ENCODE measurements around the gene SLC23A3. TPM values are rescaled to one million over a fixed set of nuclear protein-coding genes. Genes with fewer than 3 reads are reported as not detected.

The SLC23A3 gene
- total and polyA plus RNA-seq, 2 experiments from 2014 or later, result 0.58 to 1.2 TPM

GRCh38 chr2:219167997-219168396 lies 1.8 kb downstream of the SLC23A3 start:
- TF ChIP-seq EZH2phosphoT487 (IDR thresholded peaks at IDR 0.05; ENCODE audit: insufficient read depth, low read depth), result no peak
- TF ChIP-seq EZH2 (IDR thresholded peaks at IDR 0.05; ENCODE audit: insufficient read depth, poor library complexity, severe bottlenecking), result no peak
- 47 to 65% methylated on average over 5 of the region's 5 CpGs for WGBS, 2 experiments (ENCODE audit: low coverage in 1 of 2, low lambda C conversion rate in 2 of 2, missing lambda C conversion rate in 2 of 2)
- DNase-seq, result no peak
- in situ Hi-C loops (cut with MboI), result loop anchor here (10.0 kb wide), 1 partner anchor 137 kb away; the partner anchor contains the start of gene PTPRN
- no peak overlapping the region for H3K4me2 ChIP-seq (ENCODE audit: unreplicated experiment)
- no peak overlapping the region for H2AFZ ChIP-seq
- H3K9me2 ChIP-seq (ENCODE audit: insufficient read depth), result no peaks in the 10 kb centered on the region
- H3K36me3 ChIP-seq (ENCODE audit: low read depth), result no peaks in the 10 kb centered on the region
- H3K27ac ChIP-seq, result no peak overlapping the region
- no peaks in the 10 kb centered on the region for H3K9me3 ChIP-seq (ENCODE audit: low read depth)
- no peaks in the 10 kb centered on the region for H4K20me1 ChIP-seq (ENCODE audit: insufficient read depth)
- H3K9ac ChIP-seq, result no peak overlapping the region
- H3K27me3 ChIP-seq (replicated peaks; ENCODE audit: insufficient read depth), result no peaks in the 10 kb centered on the region
- H3K4me3 ChIP-seq, result no peak overlapping the region
- H3F3A ChIP-seq (ENCODE audit: insufficient read depth), result peaks cover 20% of the 10 kb centered on the region
- peaks cover 6% of the 10 kb centered on the region; the same call in 1 of the 2 replicates for H3K4me1 ChIP-seq (ENCODE audit: insufficient read depth)
- no peaks in the 10 kb centered on the region for H3K79me2 ChIP-seq (ENCODE audit: insufficient read depth)

GRCh38 chr2:219165058-219165911 lies 4.5 kb downstream of the SLC23A3 start:
- H3K4me1 ChIP-seq (ENCODE audit: insufficient read depth), result no peaks in the 10 kb centered on the region
- 68 to 70% methylated on average over 10 of the region's 10 CpGs for WGBS, 2 experiments (ENCODE audit: low coverage in 1 of 2, low lambda C conversion rate in 2 of 2, missing lambda C conversion rate in 2 of 2)
- no peak overlapping the region for H2AFZ ChIP-seq
- no peaks in the 10 kb centered on the region for H3K9me3 ChIP-seq (ENCODE audit: low read depth)
- H3K27me3 ChIP-seq (replicated peaks; ENCODE audit: insufficient read depth), result no peaks in the 10 kb centered on the region
- no peak overlapping the region for H3K4me3 ChIP-seq
- TF ChIP-seq EZH2 (IDR thresholded peaks at IDR 0.05; ENCODE audit: insufficient read depth, poor library complexity, severe bottlenecking) (no peak), EZH2phosphoT487 (IDR thresholded peaks at IDR 0.05; ENCODE audit: insufficient read depth, low read depth) (no peak)
- no peak for DNase-seq
- no peaks in the 10 kb centered on the region for H3K9me2 ChIP-seq (ENCODE audit: insufficient read depth)
- no peak overlapping the region for H3K4me2 ChIP-seq (ENCODE audit: unreplicated experiment)
- no peaks in the 10 kb centered on the region for H3K36me3 ChIP-seq (ENCODE audit: low read depth)
- no peak overlapping the region for H3K27ac ChIP-seq
- no peaks in the 10 kb centered on the region for H3K79me2 ChIP-seq (ENCODE audit: insufficient read depth)
- H4K20me1 ChIP-seq (ENCODE audit: insufficient read depth), result no peaks in the 10 kb centered on the region
- peaks cover under 1% of the 10 kb centered on the region; the same call in 1 of the 2 replicates for H3F3A ChIP-seq (ENCODE audit: insufficient read depth)
- H3K9ac ChIP-seq, result no peak overlapping the region
- in situ Hi-C loops (cut with MboI), result loop anchor here (10.0 kb wide), 1 partner anchor 140 kb away; the partner anchor contains the start of gene PTPRN

GRCh38 chr2:219163156-219163555 lies 6.7 kb downstream of the SLC23A3 start:
- Histone ChIP-seq H3K27me3 (replicated peaks; ENCODE audit: insufficient read depth) (no peaks in the 10 kb centered on the region), H3K4me2 (ENCODE audit: unreplicated experiment) (no peak overlapping the region), H3K9ac (no peak overlapping the region), H3K36me3 (ENCODE audit: low read depth) (no peaks in the 10 kb centered on the region), H3K9me2 (ENCODE audit: insufficient read depth) (no peaks in the 10 kb centered on the region), H4K20me1 (ENCODE audit: insufficient read depth) (no peaks in the 10 kb centered on the region), H3F3A (ENCODE audit: insufficient read depth) (peaks cover 5% of the 10 kb centered on the region; the same call in 1 of the 2 replicates), H3K27ac (no peak overlapping the region), H3K79me2 (ENCODE audit: insufficient read depth) (no peaks in the 10 kb centered on the region), H3K4me3 (no peak overlapping the region), H2AFZ (no peak overlapping the region), H3K4me1 (ENCODE audit: insufficient read depth) (peaks cover 14% of the 10 kb centered on the region), H3K9me3 (ENCODE audit: low read depth) (no peaks in the 10 kb centered on the region)
- no peak for DNase-seq
- 89 to 92% methylated on average over 6 of the region's 6 CpGs for WGBS, 2 experiments (ENCODE audit: low coverage in 1 of 2, low lambda C conversion rate in 2 of 2, missing lambda C conversion rate in 2 of 2)
- in situ Hi-C loops (cut with MboI), result loop anchor here (10.0 kb wide), 1 partner anchor 142 kb away; the partner anchor contains the start of gene PTPRN
- TF ChIP-seq EZH2 (IDR thresholded peaks at IDR 0.05; ENCODE audit: insufficient read depth, poor library complexity, severe bottlenecking) (no peak), EZH2phosphoT487 (IDR thresholded peaks at IDR 0.05; ENCODE audit: insufficient read depth, low read depth) (no peak)

- H2AFZ ChIP-seq, result peak overlapping the region; percentile 73
- peak overlapping the region; percentile 74; the same call in 1 of the 2 replicates for H3K27ac ChIP-seq
- H3K36me3 ChIP-seq (ENCODE audit: low read depth), result no peaks in the 10 kb centered on the region
- 59 to 62% methylated on average over 4 of the region's 4 CpGs for WGBS, 2 experiments (ENCODE audit: low coverage in 1 of 2, low lambda C conversion rate in 2 of 2, missing lambda C conversion rate in 2 of 2)
- DNase-seq, result no peak
- in situ Hi-C loops (cut with MboI), result loop anchor here (10.0 kb wide), 1 partner anchor 144 kb away; the partner anchor contains the start of gene PTPRN
- no peaks in the 10 kb centered on the region for H3K79me2 ChIP-seq (ENCODE audit: insufficient read depth)
- no peaks in the 10 kb centered on the region for H3K9me3 ChIP-seq (ENCODE audit: low read depth)
- H3K4me3 ChIP-seq, result peak overlapping the region; percentile 72
- H3K4me1 ChIP-seq (ENCODE audit: insufficient read depth), result peaks cover 14% of the 10 kb centered on the region
- H4K20me1 ChIP-seq (ENCODE audit: insufficient read depth), result no peaks in the 10 kb centered on the region
- H3K4me2 ChIP-seq (ENCODE audit: unreplicated experiment), result peak overlapping the region; percentile 90
- H3F3A ChIP-seq (ENCODE audit: insufficient read depth), result peaks cover 5% of the 10 kb centered on the region; the same call in 1 of the 2 replicates
- TF ChIP-seq EZH2 (IDR thresholded peaks at IDR 0.05; ENCODE audit: insufficient read depth, poor library complexity, severe bottlenecking) (no peak), EZH2phosphoT487 (IDR thresholded peaks at IDR 0.05; ENCODE audit: insufficient read depth, low read depth) (no peak)
- H3K27me3 ChIP-seq (replicated peaks; ENCODE audit: insufficient read depth), result no peaks in the 10 kb centered on the region
- H3K9me2 ChIP-seq (ENCODE audit: insufficient read depth), result no peaks in the 10 kb centered on the region
- H3K9ac ChIP-seq, result peak overlapping the region; percentile 77
These were observed 8.7 kb downstream of the SLC23A3 start for GRCh38 chr2:219161097-219161496.

All from GM23248 (cell line).